Measurements from ENCODE around the gene PMEPA1.

- TF ChIP-seq TAF1 (IDR thresholded peaks at IDR 0.05; ENCODE audit: borderline replicate concordance, insufficient read depth, low read length) = no peak
- no peak for TF ChIP-seq POLR2AphosphoS5 (IDR thresholded peaks at IDR 0.05; ENCODE audit: low read depth, low read length)
- no peak for TF ChIP-seq FOXP2 (optimal IDR thresholded peaks at IDR 0.05; ENCODE audit: borderline replicate concordance, extremely low read depth, extremely low read length, insufficient read depth)
- no peak for TF ChIP-seq REST (IDR thresholded peaks at IDR 0.05; ENCODE audit: insufficient read depth in 1 of 2, low read depth in 2 of 2, low read length in 2 of 2)
Observed at GRCh38 chr20:57676589-57677583, 32.9 kb downstream of the PMEPA1 start.

All from PFSK-1 (cell line).